HG03460 (cell line): ENCODE results near the gene PPIE.
"Not testable (repeated sequence)": the region's sequence is repeated elsewhere in the genome, so short reads cannot be mapped to it uniquely, and the experiment has no call there.

Source experiments
- ATAC-seq: cut with Tn5 transposase; IDR thresholded peaks from one replicate; pipeline ENCODE4 v1.9.1; 2021; ENCODE audit not compliant: unreplicated experiment

Gene PPIE

GRCh38 chr1:39776886-39777285, 38.2 kb downstream of the PPIE start:
- ATAC-seq, result no peak

GRCh38 chr1:39777306-39777705, 38.6 kb downstream of the PPIE start:
- ATAC-seq, result no peak

DNA sequence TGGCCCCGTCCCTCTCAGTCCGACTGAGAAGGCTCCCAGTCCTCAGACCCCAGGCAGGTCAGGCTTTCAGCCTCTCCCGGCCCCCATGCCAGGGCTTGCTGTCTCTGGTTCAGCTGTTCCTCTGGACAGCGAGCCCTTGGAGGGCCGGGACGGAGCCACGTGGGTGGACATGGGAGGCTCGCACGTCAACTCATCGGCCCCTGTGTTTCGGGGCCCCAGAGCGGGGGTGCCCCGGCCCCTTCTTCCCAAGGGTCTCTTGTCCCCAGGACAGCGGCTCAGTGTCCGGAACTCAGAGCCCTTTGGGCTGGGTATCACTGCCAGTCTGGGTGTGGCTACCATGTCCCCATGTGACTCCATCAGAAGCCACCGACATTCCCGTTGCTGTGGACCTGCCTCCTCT, 39.2 kb downstream of the PPIE start:
- ATAC-seq, result not testable (repeated sequence)

DNA sequence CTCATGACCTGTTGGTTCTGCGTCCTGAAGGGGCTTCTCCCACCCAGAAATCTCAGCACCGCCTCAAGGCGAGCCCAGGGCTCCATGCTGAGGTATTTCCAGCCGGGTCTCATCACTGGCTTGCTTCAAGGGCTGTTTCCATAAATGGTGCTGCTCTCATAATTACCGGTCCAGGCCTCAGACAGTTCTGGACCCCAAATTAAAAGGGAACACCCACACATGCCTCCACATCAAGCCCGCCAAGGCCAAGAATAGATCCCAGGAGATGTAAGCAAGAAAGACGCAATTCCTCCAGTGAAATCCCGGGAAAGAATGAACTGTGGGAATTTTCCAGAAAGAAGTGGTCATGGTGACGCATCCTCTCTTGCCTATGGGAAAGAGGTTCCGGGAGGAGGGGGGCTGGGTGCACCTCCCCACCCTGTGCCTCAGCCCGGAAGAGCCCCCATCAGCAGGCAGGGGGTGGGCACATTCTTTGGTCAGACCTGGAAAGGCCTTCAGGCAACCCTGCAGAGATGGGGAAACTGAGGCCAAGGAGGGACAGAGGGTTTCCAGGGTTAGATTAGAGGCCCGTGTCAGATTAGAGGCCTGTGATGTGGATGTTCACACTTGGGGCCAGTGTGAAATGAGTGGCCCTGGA, 39.9 kb downstream of the PPIE start:
- ATAC-seq, result not testable (repeated sequence)

DNA sequence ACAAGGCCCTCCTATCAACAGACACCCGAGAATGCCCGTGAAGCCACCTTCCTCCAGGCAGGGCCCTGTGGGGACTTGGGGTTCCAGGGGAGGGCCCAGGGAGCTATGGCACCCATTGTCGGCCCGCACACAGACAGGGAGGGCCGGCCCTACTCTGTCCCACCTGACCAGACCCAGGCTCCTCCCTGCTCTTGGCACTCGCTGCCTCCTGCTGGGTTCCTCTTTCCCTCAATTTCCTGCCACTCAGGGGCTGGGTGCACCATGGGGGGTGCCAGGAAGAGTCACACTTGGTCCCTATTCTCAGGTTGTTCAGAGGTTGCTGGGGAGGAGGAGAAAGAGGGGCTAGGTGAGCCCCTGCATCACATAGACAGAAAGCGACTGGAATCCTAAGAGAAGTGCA, 40.5 kb downstream of the PPIE start:
- no peak for ATAC-seq

- ATAC-seq, result no peak
These were observed 41.1 kb downstream of the PPIE start for GRCh38 chr1:39779821-39780220.

DNA sequence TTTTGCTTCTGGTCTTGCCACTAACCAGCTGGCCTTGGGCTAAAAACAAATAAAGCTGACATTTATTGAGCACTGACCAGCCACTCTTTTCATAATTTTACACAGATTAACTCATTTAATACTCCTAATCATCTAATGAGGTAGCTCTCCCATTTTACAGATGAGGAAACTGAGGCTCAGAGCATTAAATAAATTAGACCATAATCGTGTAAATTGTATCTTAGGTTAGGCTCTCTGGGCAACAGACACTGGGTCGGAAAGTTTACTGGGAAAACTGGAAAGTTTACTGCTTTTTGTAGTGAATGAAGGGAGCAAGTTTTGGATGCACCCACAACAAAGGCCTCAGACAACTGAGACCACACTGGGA, 42.6 kb downstream of the PPIE start:
- no peak for ATAC-seq

GRCh38 chr1:39782103-39782502, 43.4 kb downstream of the PPIE start:
- no peak for ATAC-seq

GRCh38 chr1:39782685-39783084, 44.0 kb downstream of the PPIE start:
- ATAC-seq, result not testable (repeated sequence)

GRCh38 chr1:39786303-39787107, 47.8 kb downstream of the PPIE start:
- ATAC-seq, result not testable (repeated sequence)

- not testable (repeated sequence) for ATAC-seq
These were observed 48.4 kb downstream of the PPIE start for GRCh38 chr1:39787108-39787375.

- no peak for ATAC-seq
These were observed 48.8 kb downstream of the PPIE start for GRCh38 chr1:39787468-39787867.

DNA sequence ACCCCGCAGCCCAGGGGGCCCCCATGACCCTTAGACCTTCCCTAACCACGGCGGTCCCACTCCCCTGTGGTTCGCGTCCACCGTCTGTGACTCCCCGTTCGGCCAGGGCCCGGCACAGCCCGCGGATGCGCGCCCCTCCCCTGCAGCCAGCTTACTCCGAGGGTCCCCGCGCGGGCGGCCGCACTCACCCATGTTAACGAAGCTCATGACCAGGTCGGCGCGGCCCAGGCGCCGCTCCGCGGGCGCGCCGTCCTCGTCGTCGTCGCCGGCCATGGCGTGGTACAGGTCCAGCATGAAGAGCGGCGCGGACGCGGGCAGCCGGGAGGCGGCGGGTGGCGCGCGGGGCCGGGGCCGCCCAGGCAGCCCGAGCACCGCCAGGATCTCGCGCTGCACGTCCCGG, 49.3 kb downstream of the PPIE start:
- ATAC-seq, result not testable (repeated sequence)

DNA sequence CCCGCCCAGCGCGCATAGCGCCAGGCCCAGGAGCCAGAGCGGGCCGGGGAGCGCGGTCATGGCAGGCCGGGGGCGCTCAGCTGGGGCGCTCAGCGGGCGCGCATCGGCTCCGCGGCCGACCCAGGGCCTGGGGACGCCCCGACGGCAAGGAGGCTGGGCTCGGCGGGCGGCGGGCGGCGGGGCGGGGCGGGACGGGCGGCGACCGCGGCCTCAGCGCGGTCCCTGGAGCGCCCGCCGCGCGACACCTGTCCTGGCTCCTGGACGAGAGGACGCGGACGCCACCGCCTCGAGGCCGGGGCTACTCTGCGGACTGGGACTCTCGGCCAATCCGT, 49.7 kb downstream of the PPIE start:
- ATAC-seq, result no peak

DNA sequence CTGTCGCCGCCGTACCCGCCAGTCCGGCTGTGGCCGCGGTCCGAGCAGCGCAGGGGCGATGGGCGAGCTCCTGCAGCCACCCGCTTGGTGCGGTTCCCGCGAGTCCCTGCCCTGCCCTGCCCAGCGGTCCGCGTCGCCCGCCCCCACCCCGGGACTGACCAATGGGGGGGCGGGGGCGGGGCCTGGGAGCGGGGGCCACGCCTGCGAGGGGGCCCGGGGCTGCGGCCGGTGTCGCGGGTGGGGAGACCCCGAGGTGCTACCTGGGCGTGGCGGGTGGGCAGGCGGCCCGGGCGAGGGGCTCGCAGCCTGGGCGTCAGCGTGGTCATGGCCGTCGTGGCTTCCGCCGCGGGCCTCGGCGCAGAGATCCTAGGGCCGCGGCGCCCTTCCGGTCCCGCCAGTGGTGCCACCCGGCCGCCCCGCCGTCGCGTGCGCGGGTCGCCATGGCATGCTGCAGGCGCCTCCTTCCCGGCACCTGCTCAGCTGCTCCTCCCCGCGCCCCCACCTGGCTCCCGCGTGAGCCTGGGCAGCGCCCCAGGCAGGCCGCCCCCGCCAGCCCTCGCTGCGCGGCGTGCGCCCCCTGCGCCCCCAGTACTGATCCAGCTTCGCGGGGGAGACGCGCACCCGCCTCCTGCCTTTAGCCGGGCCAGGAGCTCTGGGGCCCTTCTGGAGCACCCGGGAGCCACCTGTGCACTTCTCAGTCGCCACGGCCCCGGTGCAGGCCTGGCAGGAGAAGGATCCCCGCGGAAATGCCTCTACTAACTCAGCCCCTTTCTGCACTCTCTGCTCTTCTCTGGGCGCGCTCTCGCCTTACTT, 50.3 kb downstream of the PPIE start, which contains the start of gene BMP8B:
Gene BMP8B, minus strand, starts transcription at position 108 of the 813 bp plus-strand sequence. CDS start 380 bp downstream, outside the sequence.
- no peak for ATAC-seq

GRCh38 chr1:39789571-39790110, 51.0 kb downstream of the PPIE start:
- ATAC-seq, result no peak

GRCh38 chr1:39791838-39792237, 53.2 kb downstream of the PPIE start:
- no peak for ATAC-seq

- ATAC-seq, result no peak
These were observed 57.0 kb downstream of the PPIE start for GRCh38 chr1:39795651-39796050.

- ATAC-seq, result peak; percentile 81
These were observed 60.4 kb downstream of the PPIE start for GRCh38 chr1:39798859-39799769.

- ATAC-seq, result peak; percentile 44
These were observed 61.2 kb downstream of the PPIE start for GRCh38 chr1:39799770-39800470.
